ENCODE results near the gene MANBA.

DNA sequence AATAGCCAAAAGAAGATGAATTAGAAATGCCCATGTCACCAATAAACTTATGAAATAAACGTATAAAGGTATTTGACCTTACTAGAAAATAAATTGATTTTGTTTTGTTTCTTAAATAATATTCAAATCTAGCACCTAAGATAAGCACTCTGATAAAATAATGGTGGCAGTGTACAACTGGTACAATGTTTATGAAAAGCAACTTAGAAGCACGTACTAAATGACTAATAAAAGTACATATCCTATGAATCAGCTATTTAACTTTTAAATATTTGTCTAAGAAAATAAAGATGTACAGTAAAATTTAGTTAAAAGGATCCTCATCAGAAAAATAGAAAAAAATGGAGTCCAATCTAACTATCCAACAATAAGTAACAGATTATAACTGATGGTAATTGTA, 6.7 kb downstream of the MANBA start:
- TF ChIP-seq, protein P1, sequence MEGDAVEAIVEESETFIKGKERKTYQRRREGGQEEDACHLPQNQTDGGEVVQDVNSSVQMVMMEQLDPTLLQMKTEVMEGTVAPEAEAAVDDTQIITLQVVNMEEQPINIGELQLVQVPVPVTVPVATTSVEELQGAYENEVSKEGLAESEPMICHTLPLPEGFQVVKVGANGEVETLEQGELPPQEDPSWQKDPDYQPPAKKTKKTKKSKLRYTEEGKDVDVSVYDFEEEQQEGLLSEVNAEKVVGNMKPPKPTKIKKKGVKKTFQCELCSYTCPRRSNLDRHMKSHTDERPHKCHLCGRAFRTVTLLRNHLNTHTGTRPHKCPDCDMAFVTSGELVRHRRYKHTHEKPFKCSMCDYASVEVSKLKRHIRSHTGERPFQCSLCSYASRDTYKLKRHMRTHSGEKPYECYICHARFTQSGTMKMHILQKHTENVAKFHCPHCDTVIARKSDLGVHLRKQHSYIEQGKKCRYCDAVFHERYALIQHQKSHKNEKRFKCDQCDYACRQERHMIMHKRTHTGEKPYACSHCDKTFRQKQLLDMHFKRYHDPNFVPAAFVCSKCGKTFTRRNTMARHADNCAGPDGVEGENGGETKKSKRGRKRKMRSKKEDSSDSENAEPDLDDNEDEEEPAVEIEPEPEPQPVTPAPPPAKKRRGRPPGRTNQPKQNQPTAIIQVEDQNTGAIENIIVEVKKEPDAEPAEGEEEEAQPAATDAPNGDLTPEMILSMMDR (IDR thresholded peaks at IDR 0.05; ENCODE audit: insufficient read depth, low read depth, low read length), result no peak
- TF ChIP-seq EZH2 (IDR thresholded peaks at IDR 0.05; ENCODE audit: insufficient read depth, low read length), result no peak

Measured in astrocyte (in vitro differentiated cells and primary cell).